H1 (cell line): Measurements from ENCODE around the gene FAM98C. TPM values are rescaled to one million over a fixed set of nuclear protein-coding genes. Genes with fewer than 3 reads are reported as not detected.

Source experiments
- CBX8 ChIP-seq: fragments of 300-800, 300-1000 bp; sonication (generic); IDR thresholded peaks from 2 replicates; pipeline ENCODE4 v1.7.1; 2016; ENCODE audit warnings: low read depth, low read length, borderline replicate concordance
- CHD2 ChIP-seq: IDR thresholded peaks from 2 replicates; pipeline ENCODE4 v1.6.1; 2012; ENCODE audit warnings: low read length, improper control_type of control experiment
- FOSL1 ChIP-seq: IDR thresholded peaks from 2 replicates; pipeline ENCODE4 v1.6.1; 2011; ENCODE audit warnings: mild to moderate bottlenecking, low read depth, low read length, moderate library complexity; ENCODE audit not compliant: insufficient read depth
- GABPA ChIP-seq: IDR thresholded peaks from 2 replicates; pipeline ENCODE4 v1.6.1; 2011; ENCODE audit warnings: mild to moderate bottlenecking, low read length, moderate library complexity, borderline replicate concordance; ENCODE audit not compliant: insufficient read depth
- JUND ChIP-seq: IDR thresholded peaks from 2 replicates; pipeline ENCODE4 v1.6.1; 2011; ENCODE audit warnings: mild to moderate bottlenecking, improper control_type of control experiment, low read length
- MAFK ChIP-seq: IDR thresholded peaks from 2 replicates; pipeline ENCODE4 v1.6.1; 2012; ENCODE audit warnings: low read depth, mild to moderate bottlenecking, improper control_type of control experiment, low read length
- NANOG ChIP-seq: IDR thresholded peaks from 2 replicates; pipeline ENCODE4 v1.6.1; 2011; ENCODE audit warnings: low read length, low read depth, mild to moderate bottlenecking, inconsistent platforms; ENCODE audit not compliant: insufficient read depth, poor library complexity, severe bottlenecking
- RBBP5 ChIP-seq: IDR thresholded peaks from 2 replicates; pipeline ENCODE4 v1.7.1; 2012; ENCODE audit warnings: low read depth, mild to moderate bottlenecking, inconsistent platforms, low read length, moderate library complexity, borderline replicate concordance
- SP4 ChIP-seq: IDR thresholded peaks from 2 replicates; pipeline ENCODE4 v1.6.1; 2012; ENCODE audit warnings: low read length, inconsistent platforms
- SRF ChIP-seq: IDR thresholded peaks from 2 replicates; pipeline ENCODE4 v1.6.1; 2011; ENCODE audit warnings: mild to moderate bottlenecking, low read depth, low read length, moderate library complexity
- TCF12 ChIP-seq: IDR thresholded peaks from 2 replicates; pipeline ENCODE4 v1.6.1; 2011; ENCODE audit warnings: low read depth, mild to moderate bottlenecking, low read length
- polyA plus RNA-seq, 7 experiments: library from polyadenylated mRNA; depleted of rRNA in 3 of 7; stranded (reverse) in 5 of 7; unstranded in 2 of 7; fragments of >200 nt in 5 of 7; fragments of 200-250 nt in 2 of 7; gene quantifications; 1 replicate in 5 of 7; 2 replicates in 1 of 7; 4 replicates in 1 of 7; pipeline versions ENCODE4 v1.2.1 to v1.2.3, GENCODE V29; 2011 to 2013; ENCODE audit warnings: missing spikeins in 2 of 7, mixed read lengths in 2 of 7
- total RNA-seq: library from RNA; stranded (reverse); fragmentation: NEBNext Ultra II Directional; extraction: Animal tissue kit (Norgen Biotek cat#: 25700); gene quantifications from 2 replicates; pipeline ENCODE4 v1.2.1, GENCODE V29; 2021
- TF ChIP-seq, protein P1 (sequence below): fragments of 300-600 bp; sonication (generic); IDR thresholded peaks from 2 replicates; pipeline ENCODE4 v1.7.1; 2012; ENCODE audit warnings: low read length, moderate library complexity, mild to moderate bottlenecking, inconsistent platforms; ENCODE audit not compliant: insufficient replicate concordance

The FAM98C gene
- total and polyA plus RNA-seq, 2 of the 8 experiments (the other 6 are each of a cell fraction or from before 2014, with no cell fraction given), result 6.1 to 9.4 TPM

DNA sequence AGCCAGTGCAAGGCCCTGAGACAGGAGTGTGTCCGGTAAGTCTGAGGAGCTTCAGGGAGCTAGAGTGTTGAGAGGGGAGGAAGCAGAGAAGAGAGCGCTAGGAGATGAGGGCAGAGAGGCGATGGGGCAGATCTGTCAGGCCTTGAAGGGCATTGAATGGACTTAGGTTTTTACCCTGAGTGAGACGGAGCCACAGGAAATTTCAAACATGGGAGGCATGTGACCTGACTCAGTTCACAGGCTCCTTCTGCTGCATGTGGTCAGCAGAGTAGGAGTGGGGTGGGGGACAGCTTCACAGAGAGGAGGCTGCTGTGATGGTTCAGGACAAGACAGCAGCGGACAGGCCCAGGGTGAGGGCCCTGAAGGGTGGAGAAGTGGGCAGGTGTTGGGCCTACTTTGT lies 2.5 kb upstream of the FAM98C start (continued):
- TF ChIP-seq, protein P1, sequence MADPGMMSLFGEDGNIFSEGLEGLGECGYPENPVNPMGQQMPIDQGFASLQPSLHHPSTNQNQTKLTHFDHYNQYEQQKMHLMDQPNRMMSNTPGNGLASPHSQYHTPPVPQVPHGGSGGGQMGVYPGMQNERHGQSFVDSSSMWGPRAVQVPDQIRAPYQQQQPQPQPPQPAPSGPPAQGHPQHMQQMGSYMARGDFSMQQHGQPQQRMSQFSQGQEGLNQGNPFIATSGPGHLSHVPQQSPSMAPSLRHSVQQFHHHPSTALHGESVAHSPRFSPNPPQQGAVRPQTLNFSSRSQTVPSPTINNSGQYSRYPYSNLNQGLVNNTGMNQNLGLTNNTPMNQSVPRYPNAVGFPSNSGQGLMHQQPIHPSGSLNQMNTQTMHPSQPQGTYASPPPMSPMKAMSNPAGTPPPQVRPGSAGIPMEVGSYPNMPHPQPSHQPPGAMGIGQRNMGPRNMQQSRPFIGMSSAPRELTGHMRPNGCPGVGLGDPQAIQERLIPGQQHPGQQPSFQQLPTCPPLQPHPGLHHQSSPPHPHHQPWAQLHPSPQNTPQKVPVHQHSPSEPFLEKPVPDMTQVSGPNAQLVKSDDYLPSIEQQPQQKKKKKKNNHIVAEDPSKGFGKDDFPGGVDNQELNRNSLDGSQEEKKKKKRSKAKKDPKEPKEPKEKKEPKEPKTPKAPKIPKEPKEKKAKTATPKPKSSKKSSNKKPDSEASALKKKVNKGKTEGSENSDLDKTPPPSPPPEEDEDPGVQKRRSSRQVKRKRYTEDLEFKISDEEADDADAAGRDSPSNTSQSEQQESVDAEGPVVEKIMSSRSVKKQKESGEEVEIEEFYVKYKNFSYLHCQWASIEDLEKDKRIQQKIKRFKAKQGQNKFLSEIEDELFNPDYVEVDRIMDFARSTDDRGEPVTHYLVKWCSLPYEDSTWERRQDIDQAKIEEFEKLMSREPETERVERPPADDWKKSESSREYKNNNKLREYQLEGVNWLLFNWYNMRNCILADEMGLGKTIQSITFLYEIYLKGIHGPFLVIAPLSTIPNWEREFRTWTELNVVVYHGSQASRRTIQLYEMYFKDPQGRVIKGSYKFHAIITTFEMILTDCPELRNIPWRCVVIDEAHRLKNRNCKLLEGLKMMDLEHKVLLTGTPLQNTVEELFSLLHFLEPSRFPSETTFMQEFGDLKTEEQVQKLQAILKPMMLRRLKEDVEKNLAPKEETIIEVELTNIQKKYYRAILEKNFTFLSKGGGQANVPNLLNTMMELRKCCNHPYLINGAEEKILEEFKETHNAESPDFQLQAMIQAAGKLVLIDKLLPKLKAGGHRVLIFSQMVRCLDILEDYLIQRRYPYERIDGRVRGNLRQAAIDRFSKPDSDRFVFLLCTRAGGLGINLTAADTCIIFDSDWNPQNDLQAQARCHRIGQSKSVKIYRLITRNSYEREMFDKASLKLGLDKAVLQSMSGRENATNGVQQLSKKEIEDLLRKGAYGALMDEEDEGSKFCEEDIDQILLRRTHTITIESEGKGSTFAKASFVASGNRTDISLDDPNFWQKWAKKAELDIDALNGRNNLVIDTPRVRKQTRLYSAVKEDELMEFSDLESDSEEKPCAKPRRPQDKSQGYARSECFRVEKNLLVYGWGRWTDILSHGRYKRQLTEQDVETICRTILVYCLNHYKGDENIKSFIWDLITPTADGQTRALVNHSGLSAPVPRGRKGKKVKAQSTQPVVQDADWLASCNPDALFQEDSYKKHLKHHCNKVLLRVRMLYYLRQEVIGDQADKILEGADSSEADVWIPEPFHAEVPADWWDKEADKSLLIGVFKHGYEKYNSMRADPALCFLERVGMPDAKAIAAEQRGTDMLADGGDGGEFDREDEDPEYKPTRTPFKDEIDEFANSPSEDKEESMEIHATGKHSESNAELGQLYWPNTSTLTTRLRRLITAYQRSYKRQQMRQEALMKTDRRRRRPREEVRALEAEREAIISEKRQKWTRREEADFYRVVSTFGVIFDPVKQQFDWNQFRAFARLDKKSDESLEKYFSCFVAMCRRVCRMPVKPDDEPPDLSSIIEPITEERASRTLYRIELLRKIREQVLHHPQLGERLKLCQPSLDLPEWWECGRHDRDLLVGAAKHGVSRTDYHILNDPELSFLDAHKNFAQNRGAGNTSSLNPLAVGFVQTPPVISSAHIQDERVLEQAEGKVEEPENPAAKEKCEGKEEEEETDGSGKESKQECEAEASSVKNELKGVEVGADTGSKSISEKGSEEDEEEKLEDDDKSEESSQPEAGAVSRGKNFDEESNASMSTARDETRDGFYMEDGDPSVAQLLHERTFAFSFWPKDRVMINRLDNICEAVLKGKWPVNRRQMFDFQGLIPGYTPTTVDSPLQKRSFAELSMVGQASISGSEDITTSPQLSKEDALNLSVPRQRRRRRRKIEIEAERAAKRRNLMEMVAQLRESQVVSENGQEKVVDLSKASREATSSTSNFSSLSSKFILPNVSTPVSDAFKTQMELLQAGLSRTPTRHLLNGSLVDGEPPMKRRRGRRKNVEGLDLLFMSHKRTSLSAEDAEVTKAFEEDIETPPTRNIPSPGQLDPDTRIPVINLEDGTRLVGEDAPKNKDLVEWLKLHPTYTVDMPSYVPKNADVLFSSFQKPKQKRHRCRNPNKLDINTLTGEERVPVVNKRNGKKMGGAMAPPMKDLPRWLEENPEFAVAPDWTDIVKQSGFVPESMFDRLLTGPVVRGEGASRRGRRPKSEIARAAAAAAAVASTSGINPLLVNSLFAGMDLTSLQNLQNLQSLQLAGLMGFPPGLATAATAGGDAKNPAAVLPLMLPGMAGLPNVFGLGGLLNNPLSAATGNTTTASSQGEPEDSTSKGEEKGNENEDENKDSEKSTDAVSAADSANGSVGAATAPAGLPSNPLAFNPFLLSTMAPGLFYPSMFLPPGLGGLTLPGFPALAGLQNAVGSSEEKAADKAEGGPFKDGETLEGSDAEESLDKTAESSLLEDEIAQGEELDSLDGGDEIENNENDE, result no peak
- TF ChIP-seq GABPA (no peak), JUND (no peak), NANOG (no peak), TCF12 (no peak), MAFK (no peak), RBBP5 (no peak), CBX8 (no peak), CHD2 (no peak), SRF (no peak), FOSL1 (no peak), SP4 (no peak)
